T47D (cell line): ENCODE results near the gene CDC42EP3.

Experiments
- DNase-seq, 2 experiments: peaks; one replicate each; pipeline versions ENCODE4 v3.0.0 to v3.0.0-alpha.2; 2011 to 2012; ENCODE audit warnings: low read depth in 1 of 2, low spot score in 1 of 2
- JUND ChIP-seq: IDR thresholded peaks from 2 replicates; pipeline ENCODE4 v1.6.1; 2012; ENCODE audit warnings: low read depth
- in situ Hi-C: cut with HindIII; loops from 2 replicates; pipeline ENCODE4 v1.10.0; 2016; ENCODE audit warnings: low sequenced_read_pairs, low pct_unique_long_range_greater_than_20kb

The CDC42EP3 gene

GRCh38 chr2:37634914-37635503, 36.4 kb downstream of the CDC42EP3 start:
- DNase-seq, result no peak
- in situ Hi-C loops, result no loop called here

GRCh38 chr2:37633845-37634244, 37.6 kb downstream of the CDC42EP3 start:
- DNase-seq, result no peak
- in situ Hi-C loops, result no loop called here
- TF ChIP-seq JUND, result no peak

More at GRCh38 chr2:37634914-37635503, 36.4 kb downstream of the CDC42EP3 start:
- TF ChIP-seq JUND, result no peak

- TF ChIP-seq JUND, result no peak
- DNase-seq, result no peak
- in situ Hi-C loops, result no loop called here
Observed at GRCh38 chr2:37633234-37633633, 38.2 kb downstream of the CDC42EP3 start.

GRCh38 chr2:37632310-37632709, 39.1 kb downstream of the CDC42EP3 start:
- in situ Hi-C loops, result no loop called here
- no peak for TF ChIP-seq JUND
- DNase-seq, result no peak

GRCh38 chr2:37631698-37632097, 39.7 kb downstream of the CDC42EP3 start:
- DNase-seq, result no peak
- no peak for TF ChIP-seq JUND
- in situ Hi-C loops, result no loop called here

DNA sequence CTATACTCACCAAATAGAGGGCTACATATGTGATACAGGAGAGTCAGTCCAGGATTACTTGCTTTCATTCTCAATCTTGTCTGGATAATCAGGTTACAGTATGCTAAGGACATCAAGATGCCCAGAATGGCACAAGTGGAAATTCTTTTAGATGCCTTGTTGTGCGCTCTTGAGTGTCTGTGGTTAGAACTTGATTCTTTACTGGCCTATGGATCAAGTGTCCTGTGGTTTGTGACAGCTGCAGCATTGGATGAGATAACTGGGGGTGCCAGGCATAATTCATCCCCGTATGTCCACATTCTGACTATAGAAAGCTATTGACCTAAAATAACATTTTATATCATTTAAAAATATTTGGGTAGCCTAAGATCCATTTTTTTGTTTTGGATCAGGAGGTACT, 40.1 kb downstream of the CDC42EP3 start:
- in situ Hi-C loops, result no loop called here
- DNase-seq, result no peak

DNA sequence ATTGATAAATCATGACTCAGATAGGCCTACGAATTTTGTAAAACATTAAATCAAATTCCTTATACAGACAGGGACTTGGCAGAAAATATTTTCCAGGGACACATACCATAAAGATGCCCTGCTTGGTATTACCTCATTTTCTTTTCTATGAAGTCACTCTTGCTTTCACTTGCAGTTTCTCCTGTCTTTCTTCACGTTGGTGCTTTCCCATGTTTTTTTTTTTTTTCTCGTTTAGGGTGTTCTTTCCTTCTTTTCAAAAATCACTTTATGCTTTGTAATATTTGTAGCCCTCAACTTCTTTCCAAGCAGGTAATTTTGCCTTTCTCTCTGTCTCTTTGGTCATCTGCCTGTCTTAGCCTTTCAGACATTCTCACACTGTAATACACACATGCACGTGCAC, 40.7 kb downstream of the CDC42EP3 start:
- no peak for TF ChIP-seq JUND
- DNase-seq, result no peak
- in situ Hi-C loops, result no loop called here

More for the DNA sequence above, 40.1 kb downstream of the CDC42EP3 start:
- no peak for TF ChIP-seq JUND

- no peak for TF ChIP-seq JUND
- no peak for DNase-seq
- in situ Hi-C loops, result no loop called here
Observed at GRCh38 chr2:37630301-37630700, 41.1 kb downstream of the CDC42EP3 start.

GRCh38 chr2:37629529-37629928, 41.9 kb downstream of the CDC42EP3 start:
- in situ Hi-C loops, result no loop called here
- no peak for DNase-seq
- TF ChIP-seq JUND, result no peak

DNA sequence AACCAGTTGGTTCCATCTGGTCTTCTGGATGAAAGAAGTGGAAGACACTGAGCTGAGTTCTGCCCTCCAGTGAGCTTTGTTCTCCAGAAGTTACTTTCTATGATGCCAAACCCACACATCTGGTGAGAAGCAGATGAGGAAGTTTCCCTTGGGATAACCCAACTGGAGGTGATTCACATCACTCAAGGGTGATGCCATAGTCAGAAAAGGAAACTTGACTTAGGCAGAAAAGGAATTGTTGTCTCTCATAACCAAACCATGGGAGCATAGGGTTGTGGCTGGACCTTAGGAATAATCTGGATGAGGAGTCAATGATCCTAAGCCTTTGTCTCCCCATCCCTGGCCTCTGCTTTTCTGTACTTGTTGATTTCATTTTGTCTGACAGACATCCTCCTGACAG, 43.7 kb downstream of the CDC42EP3 start:
- DNase-seq, result no peak
- TF ChIP-seq JUND, result no peak
- in situ Hi-C loops, result no loop called here

DNA sequence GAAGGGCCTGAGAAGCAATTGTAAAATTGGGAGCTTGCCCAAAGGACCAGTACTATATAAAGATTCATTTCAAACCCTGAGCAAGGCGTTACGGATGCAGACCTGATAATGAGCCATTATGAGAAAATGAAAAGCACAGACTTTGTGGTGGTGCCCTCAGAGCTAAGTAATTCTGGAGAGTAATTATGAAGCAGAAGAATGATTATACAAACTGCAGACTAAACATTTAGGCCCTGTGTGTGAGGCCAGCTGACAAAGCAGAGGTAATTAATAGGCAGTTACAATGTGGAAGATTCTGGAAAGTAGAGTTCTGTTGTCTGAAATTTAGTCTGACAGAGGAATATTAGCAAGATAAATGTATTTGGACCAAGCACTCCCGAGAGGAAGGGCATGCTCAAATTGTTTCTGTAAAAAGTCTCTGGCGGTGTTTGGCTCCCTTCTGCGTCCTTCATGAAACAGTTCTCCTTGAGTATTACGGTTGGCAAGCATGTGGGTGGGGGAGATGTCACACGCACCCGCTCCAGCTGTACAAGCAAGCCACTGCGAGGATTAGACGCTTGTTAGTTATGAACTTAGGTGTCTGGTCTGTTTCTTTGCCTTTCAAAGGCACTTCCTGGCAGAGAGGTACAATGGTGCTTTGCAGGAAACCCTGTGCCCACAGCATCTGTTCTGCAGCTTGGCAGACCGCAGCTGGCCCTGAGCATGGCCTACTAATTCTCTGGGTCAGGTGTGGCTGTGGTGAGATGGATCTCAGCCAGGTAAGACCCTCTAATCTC, 45.5 kb downstream of the CDC42EP3 start:
- no peak for TF ChIP-seq JUND
- in situ Hi-C loops, result no loop called here
- no peak for DNase-seq

DNA sequence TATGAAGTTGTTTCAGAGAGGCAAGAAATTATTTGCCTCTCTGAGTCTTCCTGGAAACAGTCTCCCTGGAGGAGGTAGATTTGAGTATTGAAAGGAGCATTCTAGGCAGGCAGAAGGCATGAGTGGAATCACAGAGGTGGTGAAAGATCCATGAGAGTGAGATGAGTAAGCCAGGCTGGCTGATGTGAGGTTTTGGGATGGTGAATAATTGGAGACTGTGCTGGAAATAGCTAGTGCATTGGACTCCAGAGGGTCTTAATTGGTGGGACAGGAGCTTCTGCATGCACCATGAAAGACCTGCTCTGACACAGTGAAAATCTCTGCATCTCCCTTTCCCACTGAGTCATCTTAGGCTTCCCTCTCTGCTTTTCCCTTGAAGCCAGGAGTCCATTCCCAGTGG, 46.3 kb downstream of the CDC42EP3 start:
- no peak for DNase-seq
- TF ChIP-seq JUND, result no peak
- in situ Hi-C loops, result no loop called here
